ENCODE results near the gene OSCP1.

OSCP1 gene

DNA sequence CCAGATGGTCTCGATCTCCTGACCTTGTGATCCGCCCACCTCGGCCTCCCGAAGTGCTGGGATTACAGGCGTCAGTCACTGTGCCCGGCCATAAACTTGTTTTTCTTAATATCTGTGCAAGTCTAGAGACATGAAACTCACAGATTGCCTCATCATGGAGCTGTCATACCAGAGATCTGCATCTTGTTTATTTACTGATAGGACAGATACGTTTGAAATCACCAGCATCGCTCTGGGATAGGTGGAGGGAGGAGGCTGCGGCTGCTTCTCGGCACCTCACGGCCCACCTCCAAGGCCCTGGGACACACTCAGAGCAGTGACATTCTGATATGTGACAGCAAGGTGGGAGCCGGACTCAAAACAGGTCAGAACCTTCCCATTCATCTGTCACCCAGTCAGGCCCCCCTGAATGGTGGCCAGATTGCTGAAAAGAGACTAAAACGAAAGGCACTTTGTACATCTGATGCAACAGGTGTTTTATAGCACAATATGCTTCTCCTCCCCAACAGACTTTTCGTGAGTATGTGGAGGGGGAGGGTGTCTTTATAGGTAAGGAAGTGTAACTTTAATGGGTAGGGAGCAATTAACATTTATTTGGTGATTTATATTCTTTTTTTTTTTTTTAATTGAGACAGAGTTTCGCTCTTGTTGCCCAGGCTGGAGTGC, 34.5 kb downstream of the OSCP1 start:
- TF ChIP-seq, protein P1, sequence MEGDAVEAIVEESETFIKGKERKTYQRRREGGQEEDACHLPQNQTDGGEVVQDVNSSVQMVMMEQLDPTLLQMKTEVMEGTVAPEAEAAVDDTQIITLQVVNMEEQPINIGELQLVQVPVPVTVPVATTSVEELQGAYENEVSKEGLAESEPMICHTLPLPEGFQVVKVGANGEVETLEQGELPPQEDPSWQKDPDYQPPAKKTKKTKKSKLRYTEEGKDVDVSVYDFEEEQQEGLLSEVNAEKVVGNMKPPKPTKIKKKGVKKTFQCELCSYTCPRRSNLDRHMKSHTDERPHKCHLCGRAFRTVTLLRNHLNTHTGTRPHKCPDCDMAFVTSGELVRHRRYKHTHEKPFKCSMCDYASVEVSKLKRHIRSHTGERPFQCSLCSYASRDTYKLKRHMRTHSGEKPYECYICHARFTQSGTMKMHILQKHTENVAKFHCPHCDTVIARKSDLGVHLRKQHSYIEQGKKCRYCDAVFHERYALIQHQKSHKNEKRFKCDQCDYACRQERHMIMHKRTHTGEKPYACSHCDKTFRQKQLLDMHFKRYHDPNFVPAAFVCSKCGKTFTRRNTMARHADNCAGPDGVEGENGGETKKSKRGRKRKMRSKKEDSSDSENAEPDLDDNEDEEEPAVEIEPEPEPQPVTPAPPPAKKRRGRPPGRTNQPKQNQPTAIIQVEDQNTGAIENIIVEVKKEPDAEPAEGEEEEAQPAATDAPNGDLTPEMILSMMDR (IDR thresholded peaks at IDR 0.05; ENCODE audit: low read depth, low read length): no peak
- H3K4me3 ChIP-seq (ENCODE audit: low read depth, low read length): no peak overlapping the region
- in situ Hi-C loops (cut with HindIII; ENCODE audit: low sequenced_read_pairs): loop anchor here (25.0 kb wide), 1 partner anchor 278 kb away; the partner anchor contains the start of genes COL8A2 and TRAPPC3
- no peak for DNase-seq (ENCODE audit: low read depth, low spot score)

GRCh38 chr1:36414384-36414783, 35.9 kb downstream of the OSCP1 start:
- in situ Hi-C loops (cut with HindIII; ENCODE audit: low sequenced_read_pairs): loop anchor here (25.0 kb wide), 1 partner anchor 277 kb away; the partner anchor contains the start of genes COL8A2 and TRAPPC3
- H3K4me3 ChIP-seq (ENCODE audit: low read depth, low read length): no peak overlapping the region
- TF ChIP-seq, protein P1 (IDR thresholded peaks at IDR 0.05; ENCODE audit: low read depth, low read length): no peak
- DNase-seq (ENCODE audit: low read depth, low spot score): no peak

- no peak overlapping the region for H3K4me3 ChIP-seq (ENCODE audit: low read depth, low read length)
- TF ChIP-seq, protein P1 (IDR thresholded peaks at IDR 0.05; ENCODE audit: low read depth, low read length): no peak
- in situ Hi-C loops (cut with HindIII; ENCODE audit: low sequenced_read_pairs): loop anchor here (25.0 kb wide), 1 partner anchor 275 kb away; the partner anchor contains the start of genes COL8A2 and TRAPPC3
- DNase-seq (ENCODE audit: low read depth, low spot score): peak; percentile 17
Observed at GRCh38 chr1:36411674-36412648, 38.3 kb downstream of the OSCP1 start.

DNA sequence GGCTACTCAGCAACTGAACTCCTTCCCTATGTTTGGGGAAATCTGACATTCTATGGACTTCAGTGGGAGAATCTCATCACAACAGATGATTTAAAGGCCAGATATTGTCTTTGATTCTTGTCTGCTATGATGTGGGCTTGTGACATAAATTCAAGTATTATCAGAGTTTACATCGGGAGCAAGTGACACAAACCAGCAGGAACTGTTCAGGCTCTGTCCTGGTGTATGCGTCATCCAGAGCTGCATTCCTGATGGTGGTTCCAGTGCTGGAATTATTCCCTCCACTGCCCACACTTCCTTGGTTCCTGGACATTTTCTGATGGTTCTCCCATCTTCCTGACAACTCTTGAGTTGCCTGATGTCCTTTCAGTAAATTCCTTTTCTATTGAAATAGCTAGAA, 41.8 kb downstream of the OSCP1 start:
- H3K4me3 ChIP-seq (ENCODE audit: low read depth, low read length): no peak overlapping the region
- in situ Hi-C loops (cut with HindIII; ENCODE audit: low sequenced_read_pairs): loop anchor here (25.0 kb wide), 1 partner anchor 271 kb away; the partner anchor contains the start of genes COL8A2 and TRAPPC3
- TF ChIP-seq, protein P1 (IDR thresholded peaks at IDR 0.05; ENCODE audit: low read depth, low read length): no peak
- peak; percentile 10 for DNase-seq (ENCODE audit: low read depth, low spot score)

DNA sequence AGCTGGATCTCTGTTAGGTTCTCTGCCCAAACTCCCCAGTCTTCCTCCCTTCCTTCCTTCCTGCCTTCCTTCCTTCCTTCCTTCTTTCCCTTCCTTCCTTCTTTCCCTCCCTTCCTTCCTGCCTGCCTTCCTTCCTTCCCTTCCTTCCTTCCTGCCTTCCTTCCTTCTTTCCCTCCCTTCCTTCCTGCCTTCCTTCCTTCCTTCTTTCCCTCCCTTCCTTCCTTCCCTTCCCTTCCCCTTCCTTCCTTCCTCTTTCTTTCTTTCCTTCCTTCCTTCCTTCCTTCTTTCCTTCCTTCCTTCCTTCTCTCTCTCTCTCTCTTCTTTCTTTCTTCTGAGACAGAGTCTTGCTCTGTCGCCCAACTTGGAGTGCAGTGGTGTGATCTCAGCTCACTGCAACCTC, 43.8 kb downstream of the OSCP1 start:
- TF ChIP-seq, protein P1 (IDR thresholded peaks at IDR 0.05; ENCODE audit: low read depth, low read length): no peak
- no peak overlapping the region for H3K4me3 ChIP-seq (ENCODE audit: low read depth, low read length)
- in situ Hi-C loops (cut with HindIII; ENCODE audit: low sequenced_read_pairs): loop anchor here (25.0 kb wide), 1 partner anchor 269 kb away; the partner anchor contains the start of genes COL8A2 and TRAPPC3
- no peak for DNase-seq (ENCODE audit: low read depth, low spot score)

GRCh38 chr1:36402504-36402890, 47.8 kb downstream of the OSCP1 start:
- DNase-seq (ENCODE audit: low read depth, low spot score): no peak
- TF ChIP-seq, protein P1 (IDR thresholded peaks at IDR 0.05; ENCODE audit: low read depth, low read length): no peak
- no peak overlapping the region for H3K4me3 ChIP-seq (ENCODE audit: low read depth, low read length)
- in situ Hi-C loops (cut with HindIII; ENCODE audit: low sequenced_read_pairs): loop anchor here (25.0 kb wide), 1 partner anchor 265 kb away; the partner anchor contains the start of genes COL8A2 and TRAPPC3
